ENCODE results near the gene NUP188.
"Not testable (repeated sequence)": the region's sequence is repeated elsewhere in the genome, so short reads cannot be mapped to it uniquely, and the experiment has no call there.

Gene NUP188

DNA sequence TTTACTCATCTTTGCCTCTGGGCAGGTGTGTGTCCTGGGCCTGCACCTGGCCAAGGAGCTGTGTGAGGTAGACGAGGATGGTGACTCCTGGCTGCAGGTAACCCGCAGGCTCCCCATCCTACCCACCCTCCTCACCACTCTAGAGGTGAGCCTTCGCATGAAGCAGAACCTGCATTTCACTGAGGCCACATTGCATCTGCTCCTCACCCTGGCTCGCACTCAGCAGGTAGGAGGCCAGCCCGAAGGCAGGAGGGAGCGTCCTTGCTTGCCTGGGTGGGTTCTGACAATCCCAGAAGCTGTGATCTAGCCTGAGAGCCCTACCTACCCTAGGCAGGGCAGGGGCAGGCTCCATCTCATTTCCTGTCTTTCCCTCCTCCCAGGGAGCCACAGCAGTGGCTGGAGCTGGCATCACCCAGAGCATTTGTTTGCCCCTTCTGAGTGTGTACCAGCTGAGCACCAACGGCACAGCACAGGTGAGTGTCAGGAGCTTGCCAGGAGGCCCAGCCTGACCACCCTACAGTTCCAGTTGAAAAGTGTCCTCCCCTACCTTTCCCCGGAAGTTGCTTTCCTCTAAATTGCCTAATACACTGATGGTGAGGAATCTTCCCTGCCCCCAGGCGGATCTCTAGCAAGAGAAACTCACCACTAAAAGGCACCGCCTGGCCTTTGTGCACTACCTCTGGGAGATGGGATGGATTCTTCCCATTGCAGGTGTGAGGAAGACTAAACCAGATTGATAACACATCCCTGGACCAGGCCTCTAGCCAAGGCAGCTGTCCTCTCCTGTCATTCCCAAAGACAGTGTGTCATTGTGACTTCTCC, 54.2 kb downstream of the NUP188 start:
- TF ChIP-seq PATZ1 (CRISPR knock-in tag; IDR thresholded peaks at IDR 0.05; ENCODE audit: borderline replicate concordance), result no peak
- no peak for TF ChIP-seq SNAI2 (CRISPR knock-in tag; IDR thresholded peaks at IDR 0.05)
- TF ChIP-seq, protein P1, sequence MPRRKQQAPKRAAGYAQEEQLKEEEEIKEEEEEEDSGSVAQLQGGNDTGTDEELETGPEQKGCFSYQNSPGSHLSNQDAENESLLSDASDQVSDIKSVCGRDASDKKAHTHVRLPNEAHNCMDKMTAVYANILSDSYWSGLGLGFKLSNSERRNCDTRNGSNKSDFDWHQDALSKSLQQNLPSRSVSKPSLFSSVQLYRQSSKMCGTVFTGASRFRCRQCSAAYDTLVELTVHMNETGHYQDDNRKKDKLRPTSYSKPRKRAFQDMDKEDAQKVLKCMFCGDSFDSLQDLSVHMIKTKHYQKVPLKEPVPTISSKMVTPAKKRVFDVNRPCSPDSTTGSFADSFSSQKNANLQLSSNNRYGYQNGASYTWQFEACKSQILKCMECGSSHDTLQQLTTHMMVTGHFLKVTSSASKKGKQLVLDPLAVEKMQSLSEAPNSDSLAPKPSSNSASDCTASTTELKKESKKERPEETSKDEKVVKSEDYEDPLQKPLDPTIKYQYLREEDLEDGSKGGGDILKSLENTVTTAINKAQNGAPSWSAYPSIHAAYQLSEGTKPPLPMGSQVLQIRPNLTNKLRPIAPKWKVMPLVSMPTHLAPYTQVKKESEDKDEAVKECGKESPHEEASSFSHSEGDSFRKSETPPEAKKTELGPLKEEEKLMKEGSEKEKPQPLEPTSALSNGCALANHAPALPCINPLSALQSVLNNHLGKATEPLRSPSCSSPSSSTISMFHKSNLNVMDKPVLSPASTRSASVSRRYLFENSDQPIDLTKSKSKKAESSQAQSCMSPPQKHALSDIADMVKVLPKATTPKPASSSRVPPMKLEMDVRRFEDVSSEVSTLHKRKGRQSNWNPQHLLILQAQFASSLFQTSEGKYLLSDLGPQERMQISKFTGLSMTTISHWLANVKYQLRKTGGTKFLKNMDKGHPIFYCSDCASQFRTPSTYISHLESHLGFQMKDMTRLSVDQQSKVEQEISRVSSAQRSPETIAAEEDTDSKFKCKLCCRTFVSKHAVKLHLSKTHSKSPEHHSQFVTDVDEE (CRISPR knock-in tag; IDR thresholded peaks at IDR 0.05), result no peak
- TF ChIP-seq ZNF565 (CRISPR knock-in tag; conservative IDR thresholded peaks at IDR 0.05; ENCODE audit: low read depth), result no peak
- TF ChIP-seq ARNTL (CRISPR knock-in tag; IDR thresholded peaks at IDR 0.05; ENCODE audit: borderline replicate concordance, low read depth), result no peak
- no peak for TF ChIP-seq TCF4 (CRISPR knock-in tag; IDR thresholded peaks at IDR 0.05; ENCODE audit: borderline replicate concordance)
- TF ChIP-seq OSR1 (CRISPR knock-in tag; IDR thresholded peaks at IDR 0.05), result no peak
- TF ChIP-seq RARB (CRISPR knock-in tag; IDR thresholded peaks at IDR 0.05), result no peak
- TF ChIP-seq POU6F1 (CRISPR knock-in tag; IDR thresholded peaks at IDR 0.05; ENCODE audit: borderline replicate concordance, low read depth), result no peak
- no peak for TF ChIP-seq ZNF8 (CRISPR knock-in tag; IDR thresholded peaks at IDR 0.05)
- no peak for TF ChIP-seq ZFP30 (CRISPR knock-in tag; IDR thresholded peaks at IDR 0.05)
- TF ChIP-seq TOX (CRISPR knock-in tag; IDR thresholded peaks at IDR 0.05; ENCODE audit: borderline replicate concordance), result no peak
- no peak for TF ChIP-seq BACH2 (CRISPR knock-in tag; IDR thresholded peaks at IDR 0.05; ENCODE audit: borderline replicate concordance)
- TF ChIP-seq, protein P2, sequence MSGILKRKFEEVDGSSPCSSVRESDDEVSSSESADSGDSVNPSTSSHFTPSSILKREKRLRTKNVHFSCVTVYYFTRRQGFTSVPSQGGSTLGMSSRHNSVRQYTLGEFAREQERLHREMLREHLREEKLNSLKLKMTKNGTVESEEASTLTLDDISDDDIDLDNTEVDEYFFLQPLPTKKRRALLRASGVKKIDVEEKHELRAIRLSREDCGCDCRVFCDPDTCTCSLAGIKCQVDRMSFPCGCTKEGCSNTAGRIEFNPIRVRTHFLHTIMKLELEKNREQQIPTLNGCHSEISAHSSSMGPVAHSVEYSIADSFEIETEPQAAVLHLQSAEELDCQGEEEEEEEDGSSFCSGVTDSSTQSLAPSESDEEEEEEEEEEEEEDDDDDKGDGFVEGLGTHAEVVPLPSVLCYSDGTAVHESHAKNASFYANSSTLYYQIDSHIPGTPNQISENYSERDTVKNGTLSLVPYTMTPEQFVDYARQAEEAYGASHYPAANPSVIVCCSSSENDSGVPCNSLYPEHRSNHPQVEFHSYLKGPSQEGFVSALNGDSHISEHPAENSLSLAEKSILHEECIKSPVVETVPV (CRISPR knock-in tag; IDR thresholded peaks at IDR 0.05), result no peak
- no peak for TF ChIP-seq ISL1 (CRISPR knock-in tag; IDR thresholded peaks at IDR 0.05)
- no peak for ATAC-seq

DNA sequence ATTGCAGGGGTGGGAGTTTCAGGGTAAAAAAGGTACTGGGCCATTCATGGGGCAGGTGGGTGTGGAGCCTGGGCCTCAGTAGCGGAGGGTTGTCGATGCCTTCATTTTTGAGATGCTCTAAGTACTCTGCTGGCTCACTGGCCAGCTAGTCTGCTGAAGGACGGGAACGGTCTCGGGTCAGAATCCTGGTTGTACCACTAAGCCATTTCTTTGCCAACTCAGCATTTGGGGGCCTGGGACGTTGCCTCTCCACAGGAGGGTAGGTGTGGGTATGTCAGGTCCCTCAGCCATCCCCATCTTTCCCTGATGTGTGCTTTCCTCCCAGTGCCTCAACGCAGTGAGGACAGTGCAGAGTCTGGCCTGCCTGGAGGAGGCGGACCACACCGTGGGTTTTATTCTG, 55.5 kb downstream of the NUP188 start:
- TF ChIP-seq ZNF565 (CRISPR knock-in tag; conservative IDR thresholded peaks at IDR 0.05; ENCODE audit: low read depth), result no peak
- TF ChIP-seq PATZ1 (CRISPR knock-in tag; IDR thresholded peaks at IDR 0.05; ENCODE audit: borderline replicate concordance), result no peak
- TF ChIP-seq, protein P3, sequence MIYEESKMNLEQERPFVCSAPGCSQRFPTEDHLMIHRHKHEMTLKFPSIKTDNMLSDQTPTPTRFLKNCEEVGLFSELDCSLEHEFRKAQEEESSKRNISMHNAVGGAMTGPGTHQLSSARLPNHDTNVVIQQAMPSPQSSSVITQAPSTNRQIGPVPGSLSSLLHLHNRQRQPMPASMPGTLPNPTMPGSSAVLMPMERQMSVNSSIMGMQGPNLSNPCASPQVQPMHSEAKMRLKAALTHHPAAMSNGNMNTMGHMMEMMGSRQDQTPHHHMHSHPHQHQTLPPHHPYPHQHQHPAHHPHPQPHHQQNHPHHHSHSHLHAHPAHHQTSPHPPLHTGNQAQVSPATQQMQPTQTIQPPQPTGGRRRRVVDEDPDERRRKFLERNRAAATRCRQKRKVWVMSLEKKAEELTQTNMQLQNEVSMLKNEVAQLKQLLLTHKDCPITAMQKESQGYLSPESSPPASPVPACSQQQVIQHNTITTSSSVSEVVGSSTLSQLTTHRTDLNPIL (CRISPR knock-in tag; IDR thresholded peaks at IDR 0.05; ENCODE audit: low read depth), result no peak
- TF ChIP-seq ESRRG (CRISPR knock-in tag; IDR thresholded peaks at IDR 0.05), result no peak
- TF ChIP-seq BACH2 (CRISPR knock-in tag; IDR thresholded peaks at IDR 0.05; ENCODE audit: borderline replicate concordance), result no peak
- TF ChIP-seq GLIS3 (CRISPR knock-in tag; IDR thresholded peaks at IDR 0.05), result no peak
- ATAC-seq, result no peak

- ATAC-seq, result not testable (repeated sequence)
These were observed 56.7 kb downstream of the NUP188 start for GRCh38 chr9:129004173-129004572.

All from SK-N-SH treated with all-trans-retinoic acid at 6 μM for 48 hours (cell line).